PFSK-1 (cell line): ENCODE measurements around the gene OSBPL10.

Source experiments
- FOXP2 ChIP-seq: optimal IDR thresholded peaks from 2 replicates; pipeline ENCODE3; 2011; ENCODE audit warnings: borderline replicate concordance, control low read depth, inconsistent platforms; ENCODE audit not compliant: insufficient read depth; ENCODE audit errors: extremely low read length, extremely low read depth
- POLR2AphosphoS5 ChIP-seq: IDR thresholded peaks from 2 replicates; pipeline ENCODE4 v1.6.1; 2012; ENCODE audit warnings: low read depth, mild to moderate bottlenecking, control low read depth, low read length, moderate library complexity
- SIN3A ChIP-seq: IDR thresholded peaks from 2 replicates; pipeline ENCODE4 v1.6.1; 2012; ENCODE audit warnings: mild to moderate bottlenecking, low read length, moderate library complexity, borderline replicate concordance; ENCODE audit not compliant: insufficient read depth
- TAF1 ChIP-seq: IDR thresholded peaks from 2 replicates; pipeline ENCODE4 v1.6.1; 2012; ENCODE audit warnings: low read length, control low read depth, borderline replicate concordance; ENCODE audit not compliant: insufficient read depth
- TF ChIP-seq, protein P1 (sequence below), 2 experiments: IDR thresholded peaks; 2 replicates each; pipeline versions ENCODE4 v1.6.1 to v1.8.0; 2011 to 2012; ENCODE audit warnings: low read depth in 2 of 2, low read length in 2 of 2, control low read depth in 1 of 2, inconsistent platforms in 1 of 2, mild to moderate bottlenecking in 1 of 2, moderate library complexity in 1 of 2; ENCODE audit not compliant: insufficient read depth in 1 of 2

OSBPL10 gene

DNA sequence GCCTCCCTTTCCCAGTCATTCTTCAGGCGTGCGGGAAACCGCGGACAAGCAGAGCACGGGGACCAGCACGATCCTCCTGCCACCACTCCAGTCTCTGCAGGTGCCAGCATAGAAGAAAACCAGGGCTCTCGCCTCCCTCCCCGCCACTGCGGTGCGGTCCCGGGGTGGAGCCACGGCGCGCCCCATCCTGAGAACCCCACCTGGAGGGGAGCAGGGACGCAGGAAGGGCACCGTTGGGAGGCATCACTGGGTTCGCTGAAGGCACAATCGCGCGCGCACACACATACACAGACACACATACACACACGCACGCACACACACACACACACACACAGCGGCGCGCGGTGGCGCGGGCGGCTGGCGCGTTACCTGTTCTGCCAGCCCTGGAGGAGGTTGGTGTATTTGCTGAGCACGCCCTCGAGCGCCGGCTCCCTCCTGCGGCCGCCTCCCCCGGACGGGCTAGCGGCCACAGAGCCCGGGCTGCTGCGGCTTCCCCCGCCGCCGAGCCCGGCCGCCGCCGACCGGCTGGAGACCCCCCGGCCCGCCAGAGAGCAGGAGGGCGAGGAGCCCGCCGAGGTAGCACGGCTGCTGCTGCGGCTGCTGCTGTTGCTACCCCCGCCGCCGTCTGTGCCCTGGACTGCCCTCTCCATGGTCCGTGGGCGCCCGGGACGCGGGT, 394 bp downstream of the OSBPL10 start:
- peak; percentile 9 for TF ChIP-seq FOXP2
- TF ChIP-seq, protein P1, sequence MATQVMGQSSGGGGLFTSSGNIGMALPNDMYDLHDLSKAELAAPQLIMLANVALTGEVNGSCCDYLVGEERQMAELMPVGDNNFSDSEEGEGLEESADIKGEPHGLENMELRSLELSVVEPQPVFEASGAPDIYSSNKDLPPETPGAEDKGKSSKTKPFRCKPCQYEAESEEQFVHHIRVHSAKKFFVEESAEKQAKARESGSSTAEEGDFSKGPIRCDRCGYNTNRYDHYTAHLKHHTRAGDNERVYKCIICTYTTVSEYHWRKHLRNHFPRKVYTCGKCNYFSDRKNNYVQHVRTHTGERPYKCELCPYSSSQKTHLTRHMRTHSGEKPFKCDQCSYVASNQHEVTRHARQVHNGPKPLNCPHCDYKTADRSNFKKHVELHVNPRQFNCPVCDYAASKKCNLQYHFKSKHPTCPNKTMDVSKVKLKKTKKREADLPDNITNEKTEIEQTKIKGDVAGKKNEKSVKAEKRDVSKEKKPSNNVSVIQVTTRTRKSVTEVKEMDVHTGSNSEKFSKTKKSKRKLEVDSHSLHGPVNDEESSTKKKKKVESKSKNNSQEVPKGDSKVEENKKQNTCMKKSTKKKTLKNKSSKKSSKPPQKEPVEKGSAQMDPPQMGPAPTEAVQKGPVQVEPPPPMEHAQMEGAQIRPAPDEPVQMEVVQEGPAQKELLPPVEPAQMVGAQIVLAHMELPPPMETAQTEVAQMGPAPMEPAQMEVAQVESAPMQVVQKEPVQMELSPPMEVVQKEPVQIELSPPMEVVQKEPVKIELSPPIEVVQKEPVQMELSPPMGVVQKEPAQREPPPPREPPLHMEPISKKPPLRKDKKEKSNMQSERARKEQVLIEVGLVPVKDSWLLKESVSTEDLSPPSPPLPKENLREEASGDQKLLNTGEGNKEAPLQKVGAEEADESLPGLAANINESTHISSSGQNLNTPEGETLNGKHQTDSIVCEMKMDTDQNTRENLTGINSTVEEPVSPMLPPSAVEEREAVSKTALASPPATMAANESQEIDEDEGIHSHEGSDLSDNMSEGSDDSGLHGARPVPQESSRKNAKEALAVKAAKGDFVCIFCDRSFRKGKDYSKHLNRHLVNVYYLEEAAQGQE (IDR thresholded peaks at IDR 0.05; ENCODE audit: insufficient read depth in 1 of 2, low read depth in 2 of 2, low read length in 2 of 2) = no peak

DNA sequence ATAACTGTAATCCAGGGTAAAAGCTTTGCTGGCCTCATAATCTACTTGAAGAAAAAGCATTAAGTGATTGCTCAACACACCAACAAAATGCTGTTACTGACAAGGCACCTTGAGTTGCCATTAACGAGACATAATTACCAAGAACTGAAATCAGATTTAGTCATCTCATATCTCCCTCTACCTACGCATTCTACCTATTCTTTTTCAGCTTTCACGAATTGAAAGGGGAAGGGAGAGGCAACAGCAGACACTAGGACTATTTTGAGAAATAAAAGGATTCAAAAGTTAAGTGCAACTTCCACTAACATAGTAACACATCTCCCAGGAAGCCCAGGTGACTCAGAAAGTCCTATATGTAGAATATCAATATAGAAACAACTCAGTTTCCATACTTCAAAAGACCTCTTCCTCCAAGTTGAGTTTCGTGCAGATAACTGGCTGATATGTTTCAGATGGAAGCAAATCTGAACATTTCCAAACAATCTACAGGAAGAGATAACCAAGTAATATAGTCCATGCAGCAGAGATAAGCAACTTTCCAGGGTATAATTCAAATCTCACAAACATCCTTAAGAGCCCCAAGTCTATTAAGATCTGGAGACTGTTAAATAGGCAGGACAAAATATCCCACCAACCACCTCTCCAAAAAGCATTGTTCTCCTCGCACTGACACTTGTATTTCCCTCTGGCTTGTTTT, 1.9 kb downstream of the OSBPL10 start:
- no peak for TF ChIP-seq SIN3A
- TF ChIP-seq FOXP2 = no peak
- TF ChIP-seq TAF1 = no peak
- TF ChIP-seq, protein P1 (IDR thresholded peaks at IDR 0.05; ENCODE audit: insufficient read depth in 1 of 2, low read depth in 2 of 2, low read length in 2 of 2) = no peak
- TF ChIP-seq POLR2AphosphoS5 = no peak

DNA sequence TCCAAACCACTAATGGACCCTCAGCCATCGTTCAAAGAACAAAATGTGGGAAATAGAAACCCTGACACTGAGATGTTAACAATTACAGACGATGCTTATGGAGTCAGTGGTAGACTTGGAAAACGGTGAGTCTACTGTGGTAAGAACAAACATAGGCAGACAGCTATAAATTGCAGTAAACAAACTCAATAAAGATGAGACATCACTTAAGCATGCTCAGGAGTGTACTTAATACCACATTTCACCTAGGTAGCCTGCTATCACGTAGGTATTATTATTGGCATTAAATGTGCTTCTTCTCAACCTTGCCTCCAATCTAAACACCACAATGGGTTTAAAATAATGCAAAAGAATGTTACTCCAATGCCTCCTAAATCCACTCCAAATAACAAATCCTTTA, 2.5 kb downstream of the OSBPL10 start:
- TF ChIP-seq POLR2AphosphoS5 (no peak), FOXP2 (no peak), SIN3A (no peak), TAF1 (no peak)
- TF ChIP-seq, protein P1 (IDR thresholded peaks at IDR 0.05; ENCODE audit: insufficient read depth in 1 of 2, low read depth in 2 of 2, low read length in 2 of 2) = no peak

DNA sequence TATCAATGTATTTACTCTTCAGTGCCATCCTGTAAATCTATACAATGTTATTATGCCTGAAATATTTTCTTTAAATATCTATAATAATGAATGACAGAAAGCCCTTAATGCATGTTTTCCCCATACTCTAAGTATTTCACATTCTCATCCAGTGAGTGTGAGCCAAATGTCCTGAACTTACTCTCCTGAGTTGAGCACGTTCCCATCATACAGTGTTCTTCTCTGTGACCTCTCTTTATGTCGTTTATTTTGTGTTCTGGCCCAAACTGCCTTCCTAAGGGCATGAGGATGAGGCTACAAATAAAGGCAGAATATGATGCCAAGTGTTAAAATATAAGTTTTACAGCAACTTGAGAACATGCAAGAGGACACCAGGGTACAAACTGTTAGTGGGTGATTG, 3.3 kb downstream of the OSBPL10 start:
- TF ChIP-seq FOXP2 (no peak), POLR2AphosphoS5 (no peak), SIN3A (no peak)
- TF ChIP-seq, protein P1 (IDR thresholded peaks at IDR 0.05; ENCODE audit: insufficient read depth in 1 of 2, low read depth in 2 of 2, low read length in 2 of 2) = no peak

DNA sequence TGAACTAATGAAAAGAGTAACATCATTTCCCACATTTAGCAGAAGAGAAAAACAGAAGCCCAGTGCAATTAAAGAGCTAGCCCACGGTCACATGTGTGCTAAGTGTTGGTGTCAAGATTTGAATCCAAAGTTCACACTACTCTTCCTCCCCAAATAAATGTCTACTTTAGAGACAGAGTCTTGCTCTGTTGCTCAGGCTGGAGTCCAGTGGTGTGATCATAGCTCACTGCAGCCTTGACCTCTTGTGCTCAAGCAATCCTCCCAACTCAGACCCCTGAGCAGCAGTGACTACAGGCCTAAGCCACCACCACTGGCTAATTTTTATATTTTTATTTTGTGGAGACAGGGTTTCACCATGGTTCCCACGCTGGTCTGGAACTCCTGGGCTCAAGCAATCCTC, 4.8 kb downstream of the OSBPL10 start:
- TF ChIP-seq TAF1 (no peak), POLR2AphosphoS5 (no peak), FOXP2 (no peak), SIN3A (no peak)
- TF ChIP-seq, protein P1 (IDR thresholded peaks at IDR 0.05; ENCODE audit: insufficient read depth in 1 of 2, low read depth in 2 of 2, low read length in 2 of 2) = no peak
